GM21825 (cell line): ENCODE data around the gene CYREN.
"Not testable (repeated sequence)": the region's sequence is repeated elsewhere in the genome, so short reads cannot be mapped to it uniquely, and the experiment has no call there.

Source experiments
- ATAC-seq: cut with Tn5 transposase; IDR thresholded peaks from one replicate; pipeline ENCODE4 v1.9.1; 2021; ENCODE audit warnings: mild to moderate bottlenecking, moderate library complexity; ENCODE audit not compliant: unreplicated experiment

The CYREN gene

DNA sequence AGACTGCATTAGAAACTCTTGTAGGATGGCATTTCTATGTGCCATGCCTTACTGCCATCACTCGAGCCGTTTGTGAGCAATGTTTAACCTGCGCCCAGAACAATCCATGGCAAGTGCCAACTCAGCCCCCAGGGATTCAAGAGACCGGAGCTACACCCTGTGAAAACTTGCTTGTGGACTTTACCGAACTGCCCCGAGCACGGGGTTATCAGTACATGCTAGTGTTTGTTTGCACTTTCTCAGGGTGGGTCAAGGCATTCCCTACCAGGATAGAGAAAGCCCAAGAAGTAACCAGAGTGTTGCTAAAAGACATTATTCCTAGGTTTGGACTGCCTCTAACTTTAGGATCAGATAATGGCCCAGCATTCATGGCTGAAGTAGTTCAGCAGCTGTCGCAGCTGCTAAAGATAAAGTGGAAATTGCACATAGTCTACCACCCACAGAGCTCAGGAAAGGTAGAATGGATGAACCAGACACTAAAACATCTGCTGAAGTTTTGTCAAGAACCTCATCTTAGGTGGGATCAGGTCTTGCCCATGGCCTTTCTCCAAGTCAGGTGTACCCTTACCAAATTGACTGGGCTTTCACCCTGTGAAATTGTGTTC, 8.9 kb upstream of the CYREN start:
- ATAC-seq: no peak

DNA sequence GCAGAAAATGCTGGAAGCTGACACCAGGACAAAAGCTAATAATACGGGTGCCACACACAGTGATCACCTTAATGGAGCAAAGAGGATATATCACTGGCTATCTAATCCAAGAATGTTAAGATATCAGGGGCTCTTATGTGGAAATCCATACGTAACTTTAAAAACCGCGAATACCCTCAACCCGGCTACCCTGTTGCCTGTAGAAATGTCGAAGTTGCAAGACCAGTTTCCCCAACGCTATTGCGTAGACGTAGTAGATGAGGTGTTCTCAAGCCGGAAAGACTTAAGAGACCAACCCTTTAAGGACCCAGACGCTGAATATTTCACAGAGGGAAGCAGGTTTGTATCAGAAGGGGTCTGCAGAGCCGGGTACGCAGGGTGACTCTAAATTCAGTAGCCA, 7.9 kb upstream of the CYREN start:
- ATAC-seq: no peak

- no peak for ATAC-seq
These were observed 6.7 kb upstream of the CYREN start for GRCh38 chr7:135177028-135177696.

DNA sequence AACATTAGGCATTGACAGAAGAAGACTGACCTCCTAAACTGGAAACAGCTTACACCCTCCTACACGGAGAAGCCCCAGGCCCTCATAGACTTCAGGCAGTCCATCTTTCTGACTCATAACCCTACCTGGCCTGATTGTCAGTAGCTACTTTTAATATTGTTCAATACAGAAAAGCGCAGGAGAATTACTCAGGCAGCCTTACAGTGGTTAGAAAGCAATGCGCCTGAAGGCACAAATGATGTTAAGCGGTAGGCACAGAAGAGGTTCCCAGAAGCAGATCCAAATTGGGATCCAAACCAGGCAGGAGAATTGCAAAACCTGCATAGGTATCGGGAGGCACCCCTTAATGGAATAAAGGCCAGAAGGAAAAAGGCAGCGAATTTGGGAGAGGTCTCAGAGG, 5.4 kb upstream of the CYREN start:
- ATAC-seq: no peak

GRCh38 chr7:135174941-135175340, 4.4 kb upstream of the CYREN start:
- no peak for ATAC-seq

DNA sequence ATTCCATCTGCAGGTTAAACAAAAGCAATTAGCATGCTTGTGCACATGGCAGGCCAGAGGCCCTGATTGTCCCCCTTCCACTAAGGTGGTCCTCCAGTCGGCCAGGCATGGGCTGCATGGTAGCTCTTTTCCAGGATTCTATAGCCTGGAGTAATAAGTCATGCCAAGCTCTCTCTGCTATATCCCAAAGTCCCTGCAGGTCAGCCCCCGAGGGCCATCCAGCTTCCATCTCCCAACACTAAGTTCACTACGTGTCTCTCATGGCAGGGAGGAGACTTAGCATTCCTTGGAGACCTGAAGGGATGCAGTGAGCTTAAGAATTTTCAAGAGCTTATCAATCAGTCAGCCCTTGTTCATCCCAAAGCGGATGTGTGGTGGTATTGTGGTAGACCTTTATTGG, 3.4 kb upstream of the CYREN start:
- not testable (repeated sequence) for ATAC-seq

GRCh38 chr7:135171581-135172291, 1.2 kb upstream of the CYREN start:
- ATAC-seq: not testable (repeated sequence)

- ATAC-seq: peak; percentile 16
These were observed 533 bp upstream of the CYREN start for GRCh38 chr7:135170998-135171481.

DNA sequence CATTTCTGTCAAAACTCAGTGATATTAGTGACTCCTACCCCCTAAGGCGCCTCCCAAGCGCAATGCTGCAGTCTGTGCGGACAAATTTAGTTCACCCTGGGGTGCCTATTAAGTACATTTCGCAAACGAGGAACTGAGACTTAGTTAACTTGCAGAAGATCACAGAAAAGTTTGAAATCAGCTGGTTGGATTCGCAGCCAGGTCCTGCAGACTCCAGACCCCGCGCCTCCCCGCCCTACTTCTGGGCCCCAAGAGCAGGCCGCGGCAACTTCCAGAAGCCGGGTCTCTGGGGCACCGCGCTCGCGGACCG, 588 bp downstream of the CYREN start:
- no peak for ATAC-seq

- ATAC-seq: peak; percentile 39
These were observed 1.2 kb downstream of the CYREN start for GRCh38 chr7:135169141-135169963.

- no peak for ATAC-seq
These were observed 1.9 kb downstream of the CYREN start for GRCh38 chr7:135168489-135169140.

- ATAC-seq: no peak
These were observed 2.5 kb downstream of the CYREN start for GRCh38 chr7:135168001-135168400.

DNA sequence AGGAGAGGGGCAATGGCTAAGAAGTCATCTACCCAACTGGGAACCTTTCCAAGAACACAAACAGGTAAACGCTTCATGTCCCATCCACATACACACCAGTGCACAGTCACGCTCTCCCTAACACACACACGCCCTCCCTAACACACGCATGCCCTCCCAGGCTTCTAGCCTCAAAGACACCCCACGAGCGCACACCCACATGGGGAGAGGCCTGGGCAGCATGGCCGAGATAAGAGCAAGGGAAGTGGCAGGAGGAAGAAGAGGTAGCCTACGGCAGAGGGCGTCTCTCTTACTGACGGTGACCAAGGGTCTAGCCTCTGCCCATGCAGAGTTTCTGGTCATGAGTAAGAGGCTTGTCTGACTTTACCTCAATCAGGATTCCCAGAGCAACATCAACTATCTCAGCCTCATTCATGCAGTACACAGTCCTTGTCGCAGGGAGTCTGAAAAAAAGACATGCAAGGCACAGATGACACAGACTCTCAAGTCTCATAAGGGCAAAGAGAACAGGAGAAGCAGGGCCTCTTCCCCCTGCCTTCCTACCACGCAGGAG, 3.1 kb downstream of the CYREN start:
- ATAC-seq: no peak

DNA sequence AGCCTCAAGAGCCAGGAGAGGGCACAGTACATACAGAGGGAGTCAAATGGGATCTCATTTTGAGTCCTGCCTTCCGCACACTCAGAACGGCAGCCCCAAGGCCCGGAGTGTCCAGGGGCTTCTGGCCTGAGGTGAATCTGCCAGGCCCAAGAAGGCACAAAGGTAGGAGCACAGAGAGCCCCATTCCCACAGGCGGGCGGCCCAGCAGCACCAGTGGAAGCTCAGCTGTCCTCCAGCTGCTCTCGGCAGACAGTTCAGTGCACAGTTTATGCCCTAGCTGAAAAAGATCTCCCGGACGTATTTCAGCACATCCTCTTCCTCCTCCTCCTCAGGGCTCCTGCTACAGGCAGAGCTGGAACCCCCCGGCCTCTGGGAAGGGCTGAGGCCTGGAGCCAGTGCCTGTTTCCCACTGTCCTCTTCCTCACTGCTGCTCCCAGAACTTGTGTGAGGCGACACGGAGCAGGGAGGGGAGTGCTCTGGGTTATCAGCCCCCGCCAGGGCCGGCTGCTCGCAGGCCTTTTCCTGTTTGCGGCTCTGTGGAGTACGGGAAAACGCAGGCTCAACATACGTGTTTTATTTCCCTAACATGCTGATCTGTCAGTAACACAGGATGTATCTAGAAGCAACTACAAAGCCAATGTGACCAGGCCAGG, 4.0 kb downstream of the CYREN start:
- ATAC-seq: no peak

DNA sequence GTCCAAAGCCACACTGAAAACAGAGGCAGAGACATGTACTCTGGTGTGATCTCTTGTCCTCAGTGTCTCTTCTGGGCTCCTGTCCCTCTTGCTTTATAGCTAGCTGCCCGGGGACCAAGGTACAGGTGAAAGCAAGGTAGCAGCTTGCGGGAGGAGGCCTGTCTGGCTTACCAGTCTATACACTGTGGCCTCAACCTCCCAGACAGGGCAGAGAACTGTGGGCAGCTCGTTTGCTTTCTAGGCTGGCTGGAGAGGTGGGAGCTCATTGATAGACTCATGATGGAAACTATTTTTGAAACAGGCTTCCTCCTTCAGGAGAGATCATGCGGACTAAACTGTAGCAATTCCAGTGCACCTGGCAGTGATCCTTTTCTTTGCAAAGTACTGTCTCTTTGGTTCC, 4.6 kb downstream of the CYREN start:
- ATAC-seq: no peak

DNA sequence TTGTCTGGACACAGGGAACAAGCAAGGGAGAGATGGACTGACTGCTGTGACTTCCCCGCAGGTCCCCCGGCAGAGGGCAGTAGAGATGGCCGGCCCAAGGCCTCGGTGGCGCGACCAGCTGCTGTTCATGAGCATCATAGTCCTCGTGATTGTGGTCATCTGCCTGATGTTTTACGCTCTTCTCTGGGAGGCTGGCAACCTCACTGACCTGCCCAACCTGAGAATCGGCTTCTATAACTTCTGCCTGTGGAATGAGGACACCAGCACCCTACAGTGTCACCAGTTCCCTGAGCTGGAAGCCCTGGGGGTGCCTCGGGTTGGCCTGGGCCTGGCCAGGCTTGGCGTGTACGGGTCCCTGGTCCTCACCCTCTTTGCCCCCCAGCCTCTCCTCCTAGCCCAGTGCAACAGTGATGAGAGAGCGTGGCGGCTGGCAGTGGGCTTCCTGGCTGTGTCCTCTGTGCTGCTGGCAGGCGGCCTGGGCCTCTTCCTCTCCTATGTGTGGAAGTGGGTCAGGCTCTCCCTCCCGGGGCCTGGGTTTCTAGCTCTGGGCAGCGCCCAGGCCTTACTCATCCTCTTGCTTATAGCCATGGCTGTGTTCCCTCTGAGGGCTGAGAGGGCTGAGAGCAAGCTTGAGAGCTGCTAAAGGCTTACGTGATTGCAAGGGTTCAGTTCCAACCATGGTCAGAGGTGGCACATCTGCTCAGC, 6.0 kb downstream of the CYREN start:
- ATAC-seq: no peak

DNA sequence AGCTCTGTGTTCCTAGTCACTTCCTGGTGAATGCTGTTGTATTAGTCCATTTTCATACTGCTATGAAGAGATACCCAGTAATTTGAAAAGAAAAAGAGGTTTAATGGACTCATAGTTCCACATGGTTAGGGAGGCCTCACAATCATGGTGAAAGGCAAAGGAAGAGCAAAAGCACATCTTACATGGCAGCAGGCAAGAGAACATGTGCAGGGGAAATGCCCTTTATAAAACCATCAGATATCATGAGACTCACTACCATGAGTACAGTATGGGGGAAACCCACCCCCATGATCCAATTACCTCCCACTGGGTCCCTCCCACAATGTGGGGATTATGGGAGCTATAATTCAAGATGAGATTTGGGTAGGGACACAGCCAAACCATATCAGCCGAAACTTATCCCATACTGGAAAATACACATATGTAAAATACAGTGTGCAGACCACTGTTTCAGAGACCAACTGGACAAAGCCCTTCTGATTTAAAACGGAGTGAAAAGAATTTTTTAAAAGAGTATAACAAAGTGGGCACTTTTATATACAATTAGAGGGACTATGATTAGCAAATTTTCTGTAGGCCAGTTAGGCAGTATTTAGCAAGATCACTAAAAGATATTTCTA, 8.0 kb downstream of the CYREN start:
- ATAC-seq: no peak

DNA sequence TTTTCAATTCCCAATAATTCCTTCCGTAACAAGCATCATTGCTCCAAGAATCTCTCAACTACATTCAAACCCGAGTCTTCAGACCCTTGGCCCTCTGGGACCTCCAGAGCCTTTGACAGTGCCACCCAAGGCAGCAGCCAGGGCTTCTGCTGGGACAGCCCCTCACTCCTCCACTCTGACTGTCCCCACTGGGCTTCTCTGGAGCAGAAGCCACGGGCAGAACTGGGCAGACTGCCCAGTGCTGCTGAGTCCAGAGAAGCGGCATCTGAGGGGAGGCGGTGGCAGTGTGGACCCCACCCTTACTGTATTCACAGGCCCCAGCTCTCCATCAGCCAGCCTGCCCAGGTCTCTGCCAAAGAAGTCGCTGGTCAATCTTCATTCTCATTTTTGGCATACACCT, 8.8 kb downstream of the CYREN start:
- no peak for ATAC-seq
